ENCODE measurements around the gene PRSS22. TPM values are rescaled to one million over a fixed set of nuclear protein-coding genes. Genes with fewer than 3 reads are reported as not detected.

Gene PRSS22
- total RNA-seq, 1 donor, result not detected

DNA sequence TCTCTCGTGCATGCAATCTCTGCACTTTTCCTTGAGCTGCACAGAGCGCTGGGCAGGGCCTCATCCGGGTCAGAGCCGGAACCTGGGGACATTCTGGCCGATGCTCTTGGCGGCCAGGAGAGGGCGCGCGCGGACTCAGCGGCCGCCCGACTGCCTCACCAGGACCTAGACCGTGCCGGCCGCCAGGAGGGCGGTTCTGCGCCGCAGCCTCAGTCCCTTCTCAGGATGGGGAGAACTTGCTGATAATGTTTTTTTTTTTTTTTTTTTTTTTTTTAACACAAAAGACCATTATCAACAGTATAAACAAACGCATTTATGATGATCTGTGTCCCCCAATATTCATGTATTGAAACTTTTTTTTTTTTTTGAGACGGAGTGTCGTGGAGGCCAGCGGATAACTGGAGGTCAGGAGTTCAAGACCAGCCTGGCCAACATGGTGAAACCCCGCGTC, 17.0 kb upstream of the PRSS22 start:
- no peaks in the 10 kb centered on the region for H4K20me1 ChIP-seq (ENCODE audit: insufficient read depth, low read length)
- DNase-seq (ENCODE audit: insufficient read length, low spot score, missing footprints), result peak; percentile 94
- H3K4me2 ChIP-seq (ENCODE audit: insufficient read depth, low read length), result peak overlapping the region; percentile 27
- H3K4me3 ChIP-seq (ENCODE audit: insufficient read depth, low read length), result no peak overlapping the region
- H3K27me3 ChIP-seq (ENCODE audit: insufficient read depth, low read length), result no peaks in the 10 kb centered on the region
- TF ChIP-seq, protein P1, sequence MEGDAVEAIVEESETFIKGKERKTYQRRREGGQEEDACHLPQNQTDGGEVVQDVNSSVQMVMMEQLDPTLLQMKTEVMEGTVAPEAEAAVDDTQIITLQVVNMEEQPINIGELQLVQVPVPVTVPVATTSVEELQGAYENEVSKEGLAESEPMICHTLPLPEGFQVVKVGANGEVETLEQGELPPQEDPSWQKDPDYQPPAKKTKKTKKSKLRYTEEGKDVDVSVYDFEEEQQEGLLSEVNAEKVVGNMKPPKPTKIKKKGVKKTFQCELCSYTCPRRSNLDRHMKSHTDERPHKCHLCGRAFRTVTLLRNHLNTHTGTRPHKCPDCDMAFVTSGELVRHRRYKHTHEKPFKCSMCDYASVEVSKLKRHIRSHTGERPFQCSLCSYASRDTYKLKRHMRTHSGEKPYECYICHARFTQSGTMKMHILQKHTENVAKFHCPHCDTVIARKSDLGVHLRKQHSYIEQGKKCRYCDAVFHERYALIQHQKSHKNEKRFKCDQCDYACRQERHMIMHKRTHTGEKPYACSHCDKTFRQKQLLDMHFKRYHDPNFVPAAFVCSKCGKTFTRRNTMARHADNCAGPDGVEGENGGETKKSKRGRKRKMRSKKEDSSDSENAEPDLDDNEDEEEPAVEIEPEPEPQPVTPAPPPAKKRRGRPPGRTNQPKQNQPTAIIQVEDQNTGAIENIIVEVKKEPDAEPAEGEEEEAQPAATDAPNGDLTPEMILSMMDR (IDR thresholded peaks at IDR 0.05; ENCODE audit: extremely low read depth, low read depth, low read length), result peak; percentile 83
- H3K9me3 ChIP-seq (ENCODE audit: low read depth, low read length), result no peaks in the 10 kb centered on the region
- no peak overlapping the region for H3K27ac ChIP-seq (ENCODE audit: low read depth, low read length)
- H3K79me2 ChIP-seq (ENCODE audit: insufficient read depth, low read length), result no peaks in the 10 kb centered on the region
- no peaks in the 10 kb centered on the region for H3K4me1 ChIP-seq (ENCODE audit: insufficient read depth, low read length)
- H2AFZ ChIP-seq (ENCODE audit: low read length), result peak overlapping the region; percentile 36
- no peaks in the 10 kb centered on the region for H3K36me3 ChIP-seq (ENCODE audit: insufficient read depth, low read length)

GRCh38 chr16:2874032-2874911, 16.3 kb upstream of the PRSS22 start:
- Histone ChIP-seq H3K4me2 (ENCODE audit: insufficient read depth, low read length) (peak overlapping the region; percentile 27), H2AFZ (ENCODE audit: low read length) (peak overlapping the region; percentile 36), H3K27me3 (ENCODE audit: insufficient read depth, low read length) (no peaks in the 10 kb centered on the region), H4K20me1 (ENCODE audit: insufficient read depth, low read length) (no peaks in the 10 kb centered on the region), H3K9me3 (ENCODE audit: low read depth, low read length) (no peaks in the 10 kb centered on the region), H3K4me1 (ENCODE audit: insufficient read depth, low read length) (no peaks in the 10 kb centered on the region), H3K27ac (ENCODE audit: low read depth, low read length) (no peak overlapping the region), H3K36me3 (ENCODE audit: insufficient read depth, low read length) (no peaks in the 10 kb centered on the region), H3K79me2 (ENCODE audit: insufficient read depth, low read length) (no peaks in the 10 kb centered on the region), H3K4me3 (ENCODE audit: insufficient read depth, low read length) (no peak overlapping the region)
- no peak for DNase-seq (ENCODE audit: insufficient read length, low spot score, missing footprints)
- TF ChIP-seq, protein P1 (IDR thresholded peaks at IDR 0.05; ENCODE audit: extremely low read depth, low read depth, low read length), result no peak

DNA sequence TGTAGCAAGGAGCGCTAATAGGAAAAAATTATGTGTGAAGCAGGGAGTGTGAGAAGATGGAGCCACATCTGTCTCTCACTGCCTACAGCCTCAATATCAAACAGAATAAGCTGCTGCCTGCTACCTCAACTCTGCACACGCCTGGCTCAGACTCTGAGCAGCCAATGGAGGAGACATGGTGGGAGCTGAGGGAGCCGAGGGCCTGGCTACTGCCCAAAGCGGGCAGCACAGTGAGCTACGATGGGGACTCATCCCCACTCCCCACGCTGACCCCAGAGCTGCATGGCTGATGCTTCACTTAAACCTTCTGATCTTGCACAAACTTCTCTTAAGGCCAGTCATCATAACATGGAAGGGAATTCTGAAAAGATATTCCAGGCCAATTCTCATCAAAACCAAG, 14.0 kb upstream of the PRSS22 start:
- Histone ChIP-seq H3K4me2 (ENCODE audit: insufficient read depth, low read length) (no peak overlapping the region), H3K4me1 (ENCODE audit: insufficient read depth, low read length) (peaks cover 6% of the 10 kb centered on the region), H3K27me3 (ENCODE audit: insufficient read depth, low read length) (no peaks in the 10 kb centered on the region), H3K4me3 (ENCODE audit: insufficient read depth, low read length) (no peak overlapping the region), H3K36me3 (ENCODE audit: insufficient read depth, low read length) (no peaks in the 10 kb centered on the region), H4K20me1 (ENCODE audit: insufficient read depth, low read length) (no peaks in the 10 kb centered on the region), H3K9me3 (ENCODE audit: low read depth, low read length) (no peaks in the 10 kb centered on the region), H3K79me2 (ENCODE audit: insufficient read depth, low read length) (no peaks in the 10 kb centered on the region), H2AFZ (ENCODE audit: low read length) (no peak overlapping the region), H3K27ac (ENCODE audit: low read depth, low read length) (no peak overlapping the region)
- peak; percentile 38 for DNase-seq (ENCODE audit: insufficient read length, low spot score, missing footprints)
- TF ChIP-seq, protein P1 (IDR thresholded peaks at IDR 0.05; ENCODE audit: extremely low read depth, low read depth, low read length), result no peak

Measured in osteoblast (primary cell).